Neural crest cell (in vitro differentiated cells): ENCODE measurements around the gene PEX10. TPM values are rescaled to one million over a fixed set of nuclear protein-coding genes. Genes with fewer than 3 reads are reported as not detected.
A peak's percentile ranks its signal among the peaks of the same experiment; 100 is the strongest.

ENCODE experiments used
- DNase-seq: peaks from one replicate; pipeline ENCODE4 v3.0.0; 2021; ENCODE audit warnings: low read depth, mixed read lengths, low spot score
- H3K27ac Mint-ChIP-seq: one replicate; pipeline ENCODE4 v1.8.0; 2021; ENCODE audit warnings: mild to moderate bottlenecking, mixed read lengths; ENCODE audit not compliant: unreplicated experiment
- H3K27me3 Mint-ChIP-seq: 2 replicates; pipeline ENCODE4 v1.8.0; 2021; ENCODE audit warnings: low read depth, mild to moderate bottlenecking, mixed read lengths
- H3K36me3 Mint-ChIP-seq: 2 replicates; pipeline ENCODE4 v1.8.0; 2021; ENCODE audit warnings: low read depth, mild to moderate bottlenecking, mixed read lengths
- H3K4me1 Mint-ChIP-seq: 2 replicates; pipeline ENCODE4 v1.8.0; 2021; ENCODE audit warnings: mixed read lengths
- H3K4me3 Mint-ChIP-seq: one replicate; pipeline ENCODE4 v1.8.0; 2021; ENCODE audit warnings: mild to moderate bottlenecking, mixed read lengths
- H3K9me3 Mint-ChIP-seq: 2 replicates; pipeline ENCODE4 v1.8.0; 2021; ENCODE audit warnings: mixed read lengths
- total RNA-seq: library from RNA; stranded (reverse); gene quantifications from 2 replicates; pipeline ENCODE4 v1.2.1, GENCODE V29; 2021
- TF ChIP-seq, protein P1 (sequence below): fragments of 200-600 bp; sonication (generic); conservative IDR thresholded peaks from 2 replicates; pipeline ENCODE4 v1.5.0; 2021; ENCODE audit warnings: antibody characterized with exemption, mild to moderate bottlenecking

The PEX10 gene
- total RNA-seq, 1 donor from 2014 or later, result 31.2 TPM

DNA sequence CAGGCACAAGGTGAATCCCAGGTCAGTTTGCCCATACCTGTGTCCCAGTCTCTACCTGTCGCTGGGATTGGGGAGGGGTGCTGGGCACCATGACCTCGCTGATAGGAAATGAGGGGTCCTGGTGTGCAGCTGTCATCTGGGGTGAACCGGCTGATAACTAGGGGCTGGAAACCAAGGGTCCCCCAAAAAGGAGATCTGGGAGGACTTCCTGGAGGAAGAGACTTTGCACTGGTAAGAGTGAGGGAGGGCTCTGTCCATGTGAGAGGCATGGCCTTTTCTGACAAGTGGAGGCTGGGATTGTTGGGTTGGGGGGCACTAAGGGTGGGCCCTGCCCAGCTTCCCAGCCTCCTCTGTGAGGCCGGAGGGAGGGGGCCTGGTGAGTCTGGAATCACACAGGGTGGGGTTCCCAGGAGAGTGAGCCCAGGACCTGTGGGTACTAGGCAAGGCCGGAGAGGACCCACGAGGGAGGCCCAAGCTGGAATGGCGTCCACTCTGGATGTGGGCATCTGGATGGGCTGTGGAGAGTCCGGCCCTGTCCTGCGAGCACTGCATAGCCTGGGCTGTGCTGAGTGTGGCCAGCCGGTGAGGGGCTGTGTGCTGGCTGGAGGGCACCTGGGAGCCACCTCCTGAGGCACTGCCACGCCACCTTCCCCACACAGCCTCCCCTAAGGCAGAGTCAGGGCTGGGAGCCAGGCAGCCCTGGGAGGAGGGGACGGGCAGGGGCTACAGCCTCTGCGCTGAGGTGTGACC lies 4.9 kb upstream of the PEX10 start:
- Mint-ChIP-seq H3K27me3 (peaks cover 19% of the 10 kb centered on the region), H3K4me3 (peak overlapping the region; percentile 34), H3K27ac (no peak overlapping the region), H3K36me3 (no peaks in the 10 kb centered on the region), H3K4me1 (peaks cover 9% of the 10 kb centered on the region), H3K9me3 (no peaks in the 10 kb centered on the region)
- no peak for DNase-seq
- TF ChIP-seq, protein P1, sequence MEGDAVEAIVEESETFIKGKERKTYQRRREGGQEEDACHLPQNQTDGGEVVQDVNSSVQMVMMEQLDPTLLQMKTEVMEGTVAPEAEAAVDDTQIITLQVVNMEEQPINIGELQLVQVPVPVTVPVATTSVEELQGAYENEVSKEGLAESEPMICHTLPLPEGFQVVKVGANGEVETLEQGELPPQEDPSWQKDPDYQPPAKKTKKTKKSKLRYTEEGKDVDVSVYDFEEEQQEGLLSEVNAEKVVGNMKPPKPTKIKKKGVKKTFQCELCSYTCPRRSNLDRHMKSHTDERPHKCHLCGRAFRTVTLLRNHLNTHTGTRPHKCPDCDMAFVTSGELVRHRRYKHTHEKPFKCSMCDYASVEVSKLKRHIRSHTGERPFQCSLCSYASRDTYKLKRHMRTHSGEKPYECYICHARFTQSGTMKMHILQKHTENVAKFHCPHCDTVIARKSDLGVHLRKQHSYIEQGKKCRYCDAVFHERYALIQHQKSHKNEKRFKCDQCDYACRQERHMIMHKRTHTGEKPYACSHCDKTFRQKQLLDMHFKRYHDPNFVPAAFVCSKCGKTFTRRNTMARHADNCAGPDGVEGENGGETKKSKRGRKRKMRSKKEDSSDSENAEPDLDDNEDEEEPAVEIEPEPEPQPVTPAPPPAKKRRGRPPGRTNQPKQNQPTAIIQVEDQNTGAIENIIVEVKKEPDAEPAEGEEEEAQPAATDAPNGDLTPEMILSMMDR, result no peak

GRCh38 chr1:2416403-2416802 lies 4.0 kb upstream of the PEX10 start:
- peaks cover 19% of the 10 kb centered on the region for H3K27me3 Mint-ChIP-seq
- H3K4me3 Mint-ChIP-seq, result no peak overlapping the region
- H3K9me3 Mint-ChIP-seq, result no peaks in the 10 kb centered on the region
- H3K27ac Mint-ChIP-seq, result no peak overlapping the region
- no peaks in the 10 kb centered on the region for H3K36me3 Mint-ChIP-seq
- DNase-seq, result no peak
- TF ChIP-seq, protein P1, result no peak
- peaks cover 9% of the 10 kb centered on the region for H3K4me1 Mint-ChIP-seq

DNA sequence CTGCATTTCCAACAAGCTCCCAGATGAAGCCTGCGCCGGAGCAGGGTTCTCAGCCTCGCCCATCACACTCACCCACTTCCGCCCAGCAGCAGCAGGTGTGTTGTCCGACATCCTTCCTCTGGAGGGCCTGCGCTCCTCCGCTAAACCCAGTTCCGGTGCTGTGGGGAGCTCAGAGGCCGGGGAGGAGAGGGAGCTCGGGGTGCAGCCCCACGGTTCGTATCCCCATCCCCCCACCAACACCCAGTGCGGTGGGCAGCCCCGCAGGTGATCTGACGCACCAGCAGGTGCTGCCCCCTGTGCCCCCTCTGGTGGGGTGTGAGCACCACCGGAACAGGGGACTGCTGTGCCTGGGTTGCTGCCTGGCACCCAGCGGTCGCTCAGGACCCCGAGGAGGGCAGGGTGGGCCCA lies 3.4 kb upstream of the PEX10 start:
- DNase-seq, result no peak

GRCh38 chr1:2415337-2415736 lies 3.0 kb upstream of the PEX10 start:
- no peaks in the 10 kb centered on the region for H3K36me3 Mint-ChIP-seq
- peaks cover 19% of the 10 kb centered on the region for H3K27me3 Mint-ChIP-seq
- H3K4me1 Mint-ChIP-seq, result peaks cover 9% of the 10 kb centered on the region
- no peak for DNase-seq
- H3K27ac Mint-ChIP-seq, result no peak overlapping the region
- H3K9me3 Mint-ChIP-seq, result no peaks in the 10 kb centered on the region
- peak overlapping the region; percentile 59 for H3K4me3 Mint-ChIP-seq
- TF ChIP-seq, protein P1, result no peak

More for the DNA sequence above, 3.4 kb upstream of the PEX10 start:
- H3K27me3 Mint-ChIP-seq, result peaks cover 19% of the 10 kb centered on the region
- H3K27ac Mint-ChIP-seq, result no peak overlapping the region
- TF ChIP-seq, protein P1, result no peak
- peaks cover 9% of the 10 kb centered on the region for H3K4me1 Mint-ChIP-seq
- no peak overlapping the region for H3K4me3 Mint-ChIP-seq
- H3K9me3 Mint-ChIP-seq, result no peaks in the 10 kb centered on the region
- no peaks in the 10 kb centered on the region for H3K36me3 Mint-ChIP-seq

GRCh38 chr1:2414297-2414958 lies 2.1 kb upstream of the PEX10 start:
- H3K27ac Mint-ChIP-seq, result no peak overlapping the region
- peaks cover 9% of the 10 kb centered on the region for H3K4me1 Mint-ChIP-seq
- H3K4me3 Mint-ChIP-seq, result peak overlapping the region; percentile 93
- TF ChIP-seq, protein P1, result peak; percentile 96
- no peaks in the 10 kb centered on the region for H3K36me3 Mint-ChIP-seq
- peaks cover 19% of the 10 kb centered on the region for H3K27me3 Mint-ChIP-seq
- no peaks in the 10 kb centered on the region for H3K9me3 Mint-ChIP-seq
- peak; percentile 76 for DNase-seq
